Transverse colon (tissue), 3 donors: ENCODE data around the gene CLDN4.

Source experiments
- POLR2A ChIP-seq: fragments of 450-650 bp; IDR thresholded peaks from one replicate; pipeline ENCODE4 v1.6.1; 2016; ENCODE audit warnings: antibody characterized with exemption, mild to moderate bottlenecking, moderate library complexity
- TF ChIP-seq, protein P1 (sequence below), 5 experiments: fragments of 200-600 bp in 3 of 5; fragments of 450-650 bp in 2 of 5; sonication (generic) in 3 of 5; IDR thresholded peaks; 1 replicate in 2 of 5; 2 replicates in 3 of 5; pipeline ENCODE4 v1.5.1; 2016 to 2017; ENCODE audit warnings: antibody characterized with exemption in 5 of 5, inconsistent platforms in 3 of 5, mild to moderate bottlenecking in 2 of 5, moderate library complexity in 1 of 5

DNA sequence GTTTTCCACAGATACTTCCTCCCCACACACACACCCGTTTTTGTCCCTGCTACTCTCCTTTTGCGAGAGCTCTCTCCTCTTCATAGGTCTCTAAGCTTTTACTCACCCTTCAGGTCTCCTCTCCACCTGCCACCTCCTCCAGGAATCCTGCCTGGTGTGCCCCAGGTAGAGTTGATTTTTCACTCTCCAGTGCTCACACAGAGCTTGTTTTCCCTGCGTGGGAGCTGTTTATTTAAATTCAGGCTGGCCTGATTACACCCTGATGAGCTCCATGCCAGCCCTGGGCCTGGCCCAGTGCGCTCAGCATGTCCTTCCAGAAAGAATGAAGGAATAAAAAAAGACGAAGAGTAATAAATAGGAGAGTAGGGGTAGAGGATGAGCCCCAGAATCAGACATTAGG, 7.5 kb upstream of the CLDN4 start:
- no peak for TF ChIP-seq POLR2A
- TF ChIP-seq, protein P1, sequence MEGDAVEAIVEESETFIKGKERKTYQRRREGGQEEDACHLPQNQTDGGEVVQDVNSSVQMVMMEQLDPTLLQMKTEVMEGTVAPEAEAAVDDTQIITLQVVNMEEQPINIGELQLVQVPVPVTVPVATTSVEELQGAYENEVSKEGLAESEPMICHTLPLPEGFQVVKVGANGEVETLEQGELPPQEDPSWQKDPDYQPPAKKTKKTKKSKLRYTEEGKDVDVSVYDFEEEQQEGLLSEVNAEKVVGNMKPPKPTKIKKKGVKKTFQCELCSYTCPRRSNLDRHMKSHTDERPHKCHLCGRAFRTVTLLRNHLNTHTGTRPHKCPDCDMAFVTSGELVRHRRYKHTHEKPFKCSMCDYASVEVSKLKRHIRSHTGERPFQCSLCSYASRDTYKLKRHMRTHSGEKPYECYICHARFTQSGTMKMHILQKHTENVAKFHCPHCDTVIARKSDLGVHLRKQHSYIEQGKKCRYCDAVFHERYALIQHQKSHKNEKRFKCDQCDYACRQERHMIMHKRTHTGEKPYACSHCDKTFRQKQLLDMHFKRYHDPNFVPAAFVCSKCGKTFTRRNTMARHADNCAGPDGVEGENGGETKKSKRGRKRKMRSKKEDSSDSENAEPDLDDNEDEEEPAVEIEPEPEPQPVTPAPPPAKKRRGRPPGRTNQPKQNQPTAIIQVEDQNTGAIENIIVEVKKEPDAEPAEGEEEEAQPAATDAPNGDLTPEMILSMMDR (IDR thresholded peaks at IDR 0.05): no peak
